HEK293 (cell line): ENCODE results near the gene HDHD3.

ENCODE experiments used
- GFI1B ChIP-seq: fragments of 450-650 bp; formaldehyde crosslinking; IDR thresholded peaks from 2 replicates; pipeline ENCODE4 v1.5.1; 2016; ENCODE audit warnings: missing biosample characterization, missing genetic modification characterization
- MZF1 ChIP-seq: fragments of 450-650 bp; formaldehyde crosslinking; IDR thresholded peaks from 2 replicates; pipeline ENCODE4 v1.5.1; 2017; ENCODE audit warnings: missing biosample characterization, missing genetic modification characterization, borderline replicate concordance
- RBAK ChIP-seq: fragments of 450-650 bp; formaldehyde crosslinking; IDR thresholded peaks from 2 replicates; pipeline ENCODE4 v1.5.1; 2016; ENCODE audit warnings: missing biosample characterization, missing genetic modification characterization
- TCF7L2 ChIP-seq: IDR thresholded peaks from 2 replicates; pipeline ENCODE4 v1.6.1; 2011; ENCODE audit warnings: low read depth, mild to moderate bottlenecking, inconsistent platforms, low read length, moderate library complexity, borderline replicate concordance
- WT1 ChIP-seq: fragments of 450-650 bp; formaldehyde crosslinking; IDR thresholded peaks from 2 replicates; pipeline ENCODE4 v1.5.1; 2016; ENCODE audit warnings: missing biosample characterization, missing genetic modification characterization
- ZBTB49 ChIP-seq: fragments of 450-650 bp; formaldehyde crosslinking; IDR thresholded peaks from 2 replicates; pipeline ENCODE4 v1.5.1; 2016; ENCODE audit warnings: missing biosample characterization, missing genetic modification characterization, low read depth
- ZBTB7A ChIP-seq: fragments of 450-650 bp; formaldehyde crosslinking; IDR thresholded peaks from 2 replicates; pipeline ENCODE4 v1.5.1; 2016; ENCODE audit warnings: low read depth, missing biosample characterization, missing genetic modification characterization
- ZFP41 ChIP-seq: fragments of 450-650 bp; formaldehyde crosslinking; IDR thresholded peaks from 2 replicates; pipeline ENCODE4 v1.5.1; 2016; ENCODE audit warnings: missing biosample characterization, missing genetic modification characterization, borderline replicate concordance
- ZNF146 ChIP-seq: fragments of 450-650 bp; formaldehyde crosslinking; IDR thresholded peaks from 2 replicates; pipeline ENCODE4 v1.5.1; 2016; ENCODE audit warnings: missing biosample characterization, missing genetic modification characterization
- ZNF169 ChIP-seq: fragments of 450-650 bp; formaldehyde crosslinking; IDR thresholded peaks from 2 replicates; pipeline ENCODE4 v1.5.1; 2016; ENCODE audit warnings: missing biosample characterization, missing genetic modification characterization
- ZNF184 ChIP-seq: fragments of 450-650 bp; IDR thresholded peaks from 2 replicates; pipeline ENCODE4 v1.5.1; 2018; ENCODE audit warnings: missing biosample characterization, mild to moderate bottlenecking, missing genetic modification characterization
- ZNF221 ChIP-seq: fragments of 450-650 bp; formaldehyde crosslinking; IDR thresholded peaks from 2 replicates; pipeline ENCODE4 v1.5.1; 2017; ENCODE audit warnings: missing biosample characterization, missing genetic modification characterization, borderline replicate concordance
- ZNF223 ChIP-seq: fragments of 450-650 bp; formaldehyde crosslinking; IDR thresholded peaks from 2 replicates; pipeline ENCODE4 v1.5.1; 2016; ENCODE audit warnings: missing biosample characterization, missing genetic modification characterization
- ZNF274 ChIP-seq, 2 experiments: fragments of 200-500 bp in 1 of 2; fragments of 450-650 bp in 1 of 2; sonication (Bioruptor generic) in 1 of 2; formaldehyde crosslinking in 1 of 2; IDR thresholded peaks; 2 replicates each; pipeline versions ENCODE4 v1.5.1 to v1.6.1; 2014 to 2016; ENCODE audit warnings: borderline replicate concordance in 1 of 2, inconsistent platforms in 1 of 2, low read length in 1 of 2, missing biosample characterization in 1 of 2, missing genetic modification characterization in 1 of 2
- ZNF280D ChIP-seq: fragments of 450-650 bp; formaldehyde crosslinking; IDR thresholded peaks from 2 replicates; pipeline ENCODE4 v1.5.1; 2016; ENCODE audit warnings: missing biosample characterization, missing genetic modification characterization
- ZNF423 ChIP-seq: fragments of 450-650 bp; formaldehyde crosslinking; IDR thresholded peaks from 2 replicates; pipeline ENCODE4 v1.5.1; 2016; ENCODE audit warnings: missing biosample characterization, missing genetic modification characterization
- ZNF426 ChIP-seq: fragments of 450-650 bp; formaldehyde crosslinking; IDR thresholded peaks from 2 replicates; pipeline ENCODE4 v1.5.1; 2017; ENCODE audit warnings: missing biosample characterization, missing genetic modification characterization, mild to moderate bottlenecking, inconsistent platforms, moderate library complexity
- ZNF433 ChIP-seq: fragments of 450-650 bp; formaldehyde crosslinking; IDR thresholded peaks from 2 replicates; pipeline ENCODE4 v1.5.1; 2016; ENCODE audit warnings: missing biosample characterization, missing genetic modification characterization, low read depth
- ZNF501 ChIP-seq: fragments of 450-650 bp; formaldehyde crosslinking; IDR thresholded peaks from 2 replicates; pipeline ENCODE4 v1.5.1; 2016; ENCODE audit warnings: missing biosample characterization, missing genetic modification characterization
- ZNF514 ChIP-seq: fragments of 450-650 bp; formaldehyde crosslinking; IDR thresholded peaks from 2 replicates; pipeline ENCODE4 v1.5.1; 2016; ENCODE audit warnings: missing biosample characterization, missing genetic modification characterization
- ZNF521 ChIP-seq: fragments of 450-650 bp; formaldehyde crosslinking; IDR thresholded peaks from 2 replicates; pipeline ENCODE4 v1.5.1; 2017; ENCODE audit warnings: missing biosample characterization, mild to moderate bottlenecking, missing genetic modification characterization
- ZNF549 ChIP-seq: fragments of 450-650 bp; IDR thresholded peaks from 2 replicates; pipeline ENCODE4 v1.5.1; 2018; ENCODE audit warnings: missing biosample characterization, missing genetic modification characterization, mild to moderate bottlenecking, inconsistent platforms, moderate library complexity
- ZNF585B ChIP-seq: fragments of 450-650 bp; formaldehyde crosslinking; IDR thresholded peaks from 2 replicates; pipeline ENCODE4 v1.5.1; 2016; ENCODE audit warnings: missing biosample characterization, missing genetic modification characterization
- ZNF677 ChIP-seq: fragments of 450-650 bp; IDR thresholded peaks from 2 replicates; pipeline ENCODE4 v1.5.0; 2018; ENCODE audit warnings: missing biosample characterization, mild to moderate bottlenecking, missing genetic modification characterization, moderate library complexity
- ZNF747 ChIP-seq: fragments of 450-650 bp; formaldehyde crosslinking; IDR thresholded peaks from 2 replicates; pipeline ENCODE4 v1.5.1; 2016; ENCODE audit warnings: missing biosample characterization, missing genetic modification characterization
- ZNF777 ChIP-seq: fragments of 450-650 bp; formaldehyde crosslinking; IDR thresholded peaks from 2 replicates; pipeline ENCODE4 v1.5.1; 2017; ENCODE audit warnings: missing biosample characterization, missing genetic modification characterization, borderline replicate concordance
- ZNF843 ChIP-seq: fragments of 450-650 bp; formaldehyde crosslinking; IDR thresholded peaks from 2 replicates; pipeline ENCODE4 v1.5.1; 2016; ENCODE audit warnings: missing biosample characterization, missing genetic modification characterization
- ZSCAN16 ChIP-seq: fragments of 450-650 bp; formaldehyde crosslinking; IDR thresholded peaks from 2 replicates; pipeline ENCODE4 v1.5.1; 2016; ENCODE audit warnings: missing biosample characterization, missing genetic modification characterization
- ZSCAN5A ChIP-seq: fragments of 450-650 bp; formaldehyde crosslinking; IDR thresholded peaks from 2 replicates; pipeline ENCODE4 v1.5.1; 2016; ENCODE audit warnings: missing biosample characterization, missing genetic modification characterization

HDHD3 gene

GRCh38 chr9:113376634-113377567 is at the start of gene HDHD3 (continued):
- TF ChIP-seq WT1 (tag by site-specific recombination) (0 out of 2 replicates have a peak, but pooled peaks have one; percentile 16), ZNF501 (no peak), ZNF677 (tag by site-specific recombination) (no peak), ZSCAN16 (tag by site-specific recombination) (no peak), ZNF549 (tag by site-specific recombination) (no peak), ZNF169 (tag by site-specific recombination) (no peak), ZNF433 (tag by site-specific recombination) (no peak), ZNF843 (tag by site-specific recombination) (peak; percentile 27; the same call in 1 of the 2 replicates), ZNF184 (no peak), TCF7L2 (no peak), ZBTB7A (no peak), ZNF426 (tag by site-specific recombination) (no peak), ZFP41 (no peak), MZF1 (tag by site-specific recombination) (peak; percentile 14; the same call in 1 of the 2 replicates), GFI1B (tag by site-specific recombination) (no peak), ZNF585B (tag by site-specific recombination) (no peak), ZBTB49 (tag by site-specific recombination) (no peak), ZNF423 (no peak), ZNF223 (tag by site-specific recombination) (peak; percentile 71; the same call in 1 of the 2 replicates), ZSCAN5A (peak; percentile 36; the same call in 1 of the 2 replicates), ZNF747 (tag by site-specific recombination) (no peak), ZNF521 (tag by site-specific recombination) (no peak), ZNF146 (tag by site-specific recombination) (no peak), ZNF274 (IDR thresholded peaks at IDR 0.05; ENCODE audit: low read length) (no peak), ZNF274 (tag by site-specific recombination; IDR thresholded peaks at IDR 0.05; ENCODE audit: borderline replicate concordance) (no peak), RBAK (tag by site-specific recombination) (no peak), ZNF280D (tag by site-specific recombination) (no peak), ZNF514 (tag by site-specific recombination) (no peak), ZNF221 (no peak), ZNF777 (tag by site-specific recombination) (0 out of 2 replicates have a peak, but pooled peaks have one; percentile 57)
